COLO668 (cell line): ENCODE results near the gene CSKMT.
A peak's percentile ranks its signal among the peaks of the same experiment; 100 is the strongest.
"Not testable (repeated sequence)": the region's sequence is repeated elsewhere in the genome, so short reads cannot be mapped to it uniquely, and the experiment has no call there.

ENCODE experiments used
- DNase-seq: peaks from one replicate; lab custom pipeline; 2025; ENCODE audit not compliant: unreplicated experiment; lab: John Stamatoyannopoulos, UW

CSKMT gene

GRCh38 chr11:62665075-62665598, at the start of gene CSKMT, which contains the start of gene C11orf98:
TSS of gene CSKMT (plus strand) at chr11:62665312. CDS start at chr11:62665880, 568 bp downstream.
TSS of gene C11orf98 (minus strand) at chr11:62665210. CDS start at chr11:62665169, 41 bp downstream.
- peak; percentile 92 for DNase-seq

- DNase-seq = no peak
Measured at GRCh38 chr11:62615521-62615920, 49.6 kb upstream of the CSKMT start.

GRCh38 chr11:62616957-62617356, 48.2 kb upstream of the CSKMT start:
- DNase-seq = not testable (repeated sequence)

GRCh38 chr11:62621027-62621566, 44.0 kb upstream of the CSKMT start:
- DNase-seq = no peak

- DNase-seq = peak; percentile 99
Measured at GRCh38 chr11:62621567-62622470, 43.3 kb upstream of the CSKMT start, which contains the start of gene B3GAT3. TSS of gene B3GAT3 (minus strand) at chr11:62621986. CDS start at chr11:62621947, 39 bp downstream.

- no peak for DNase-seq
Measured at GRCh38 chr11:62622476-62623089, 42.5 kb upstream of the CSKMT start.

- DNase-seq = no peak
Measured at GRCh38 chr11:62627713-62628112, 37.4 kb upstream of the CSKMT start.

GRCh38 chr11:62632492-62632891, 32.6 kb upstream of the CSKMT start:
- no peak for DNase-seq

- no peak for DNase-seq
Measured at GRCh38 chr11:62644220-62644619, 20.9 kb upstream of the CSKMT start.

- no peak for DNase-seq
Measured at GRCh38 chr11:62645671-62645945, 19.5 kb upstream of the CSKMT start.

- DNase-seq = peak; percentile 99
Measured at GRCh38 chr11:62645946-62646824, 18.9 kb upstream of the CSKMT start, which contains the start of gene GANAB. TSS of gene GANAB (minus strand) at chr11:62646613. CDS start at chr11:62646599, 14 bp downstream.

- DNase-seq = no peak
Measured at GRCh38 chr11:62646825-62647608, 18.1 kb upstream of the CSKMT start.

GRCh38 chr11:62647609-62648005, 17.5 kb upstream of the CSKMT start:
- DNase-seq = no peak

- DNase-seq = no peak
Measured at GRCh38 chr11:62648185-62648966, 16.7 kb upstream of the CSKMT start.

GRCh38 chr11:62648967-62649364, 16.1 kb upstream of the CSKMT start:
- no peak for DNase-seq

GRCh38 chr11:62649486-62649885, 15.6 kb upstream of the CSKMT start:
- no peak for DNase-seq

GRCh38 chr11:62650283-62650682, 14.8 kb upstream of the CSKMT start:
- DNase-seq = not testable (repeated sequence)

- no peak for DNase-seq
Measured at GRCh38 chr11:62652161-62653006, 12.7 kb upstream of the CSKMT start.
